ENCODE data around the gene TDRD5. TPM values are rescaled to one million over a fixed set of nuclear protein-coding genes. Genes with fewer than 3 reads are reported as not detected.

The TDRD5 gene
- total and polyA plus RNA-seq, 3 donors from 2014 or later: 26.1 to 52.2 (median 30.5) TPM

DNA sequence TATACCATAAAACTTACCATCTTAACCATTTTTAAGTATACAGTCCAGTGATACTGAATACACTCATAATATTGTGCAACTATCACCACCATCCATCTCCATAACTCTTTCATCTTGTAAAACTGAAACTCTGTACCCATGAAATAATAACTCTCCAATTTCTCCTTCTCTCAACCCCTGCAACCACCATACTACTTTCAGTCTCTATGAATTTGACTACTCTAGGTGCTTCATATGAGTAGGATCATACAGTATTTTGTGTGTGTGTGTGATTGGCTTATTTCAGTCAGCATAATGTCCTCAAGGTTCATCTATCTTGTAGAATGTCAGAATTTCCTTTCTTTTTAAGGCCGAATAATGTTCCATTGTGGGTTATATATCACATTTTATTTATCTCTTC, 33.6 kb upstream of the TDRD5 start:
- Histone ChIP-seq H3K36me3 (ENCODE audit: low read depth, missing control alignments) (no peaks in the 10 kb centered on the region), H3K27ac (no peak overlapping the region), H3K9me3 (no peaks in the 10 kb centered on the region), H3K4me3 (no peak overlapping the region), H3K27me3 (no peaks in the 10 kb centered on the region), H3K4me1 (no peaks in the 10 kb centered on the region)
- WGBS, 2 donors: 91 to 97% methylated on average over 1 of the region's 1 CpG
- no peak for DNase-seq
- no peak for TF ChIP-seq POLR2A (IDR thresholded peaks at IDR 0.05)
- TF ChIP-seq, protein P1, sequence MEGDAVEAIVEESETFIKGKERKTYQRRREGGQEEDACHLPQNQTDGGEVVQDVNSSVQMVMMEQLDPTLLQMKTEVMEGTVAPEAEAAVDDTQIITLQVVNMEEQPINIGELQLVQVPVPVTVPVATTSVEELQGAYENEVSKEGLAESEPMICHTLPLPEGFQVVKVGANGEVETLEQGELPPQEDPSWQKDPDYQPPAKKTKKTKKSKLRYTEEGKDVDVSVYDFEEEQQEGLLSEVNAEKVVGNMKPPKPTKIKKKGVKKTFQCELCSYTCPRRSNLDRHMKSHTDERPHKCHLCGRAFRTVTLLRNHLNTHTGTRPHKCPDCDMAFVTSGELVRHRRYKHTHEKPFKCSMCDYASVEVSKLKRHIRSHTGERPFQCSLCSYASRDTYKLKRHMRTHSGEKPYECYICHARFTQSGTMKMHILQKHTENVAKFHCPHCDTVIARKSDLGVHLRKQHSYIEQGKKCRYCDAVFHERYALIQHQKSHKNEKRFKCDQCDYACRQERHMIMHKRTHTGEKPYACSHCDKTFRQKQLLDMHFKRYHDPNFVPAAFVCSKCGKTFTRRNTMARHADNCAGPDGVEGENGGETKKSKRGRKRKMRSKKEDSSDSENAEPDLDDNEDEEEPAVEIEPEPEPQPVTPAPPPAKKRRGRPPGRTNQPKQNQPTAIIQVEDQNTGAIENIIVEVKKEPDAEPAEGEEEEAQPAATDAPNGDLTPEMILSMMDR (IDR thresholded peaks at IDR 0.05): no peak
- intact Hi-C loops (cut with DNase I; ENCODE audit: low total_unique reads): no loop called here

DNA sequence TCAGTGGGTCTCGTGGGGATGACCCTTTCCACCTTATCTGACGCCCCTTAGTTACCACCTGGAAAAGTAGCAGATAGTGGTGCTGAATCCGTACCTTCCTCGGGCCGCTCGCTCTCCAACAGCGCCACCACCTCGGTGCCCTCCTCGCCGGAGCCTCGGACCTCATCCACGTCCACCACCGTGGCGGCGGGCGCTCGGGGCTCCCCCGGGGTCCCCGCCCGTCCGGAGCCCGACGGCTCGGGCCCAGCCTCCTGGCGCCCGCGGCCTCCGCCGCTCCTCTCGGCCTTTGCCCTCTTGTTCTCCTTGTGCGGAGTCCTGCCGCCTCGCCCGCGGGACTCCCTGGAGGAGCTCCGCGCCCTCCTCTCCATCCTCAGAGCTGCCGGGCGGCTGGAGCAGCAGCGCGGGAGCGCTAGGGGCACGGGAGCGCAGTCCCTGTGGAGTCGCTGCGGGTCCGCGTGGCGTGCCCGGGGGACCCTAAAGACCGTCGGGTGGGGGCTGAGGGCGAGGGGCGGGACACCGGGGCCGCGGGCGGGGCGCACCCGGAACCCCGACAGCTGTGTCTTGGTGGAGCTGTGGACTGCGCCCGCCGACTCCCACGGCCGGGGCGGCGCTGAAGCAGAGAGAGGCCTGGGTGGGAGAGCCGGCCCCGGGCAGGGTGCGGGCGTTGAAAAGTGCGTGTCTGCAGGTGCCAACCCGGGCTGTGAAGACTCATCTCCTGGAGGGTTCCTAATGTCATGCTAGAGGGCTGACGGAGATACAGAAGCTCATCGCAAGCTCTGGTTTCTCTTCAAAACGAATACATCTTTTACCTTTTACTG, 15.9 kb upstream of the TDRD5 start, which contains the start of gene NPHS2:
TSS of gene NPHS2 (minus strand) at position 452 of the 818 bp plus-strand sequence. CDS start at position 368, 84 bp downstream.
- 4 to 6% methylated on average over 20 to 77 of the region's 77 CpGs for WGBS, 2 donors
- Histone ChIP-seq H3K27ac (no peak within 1 kb of the TSS), H3K4me1 (peaks cover 6% of the 10 kb centered on the region), H3K36me3 (ENCODE audit: low read depth, missing control alignments) (no peaks in the 10 kb centered on the region), H3K27me3 (no peaks in the 10 kb centered on the region), H3K9me3 (no peaks in the 10 kb centered on the region), H3K4me3 (peak within 1 kb of the TSS in 1 of 2 donors; percentile 6)
- DNase-seq: no peak
- intact Hi-C loops (cut with DNase I; ENCODE audit: low total_unique reads): no loop called here
- TF ChIP-seq POLR2A (IDR thresholded peaks at IDR 0.05): no peak
- TF ChIP-seq, protein P1 (IDR thresholded peaks at IDR 0.05): no peak

GRCh38 chr1:179576509-179576908, 15.1 kb upstream of the TDRD5 start:
- no peak for TF ChIP-seq POLR2A (IDR thresholded peaks at IDR 0.05)
- TF ChIP-seq, protein P1 (IDR thresholded peaks at IDR 0.05): no peak
- no peak for DNase-seq
- no peaks in the 10 kb centered on the region for H3K9me3 ChIP-seq
- 28 to 44% methylated on average over 5 of the region's 5 CpGs for WGBS, 2 donors
- H3K27ac ChIP-seq: no peak overlapping the region
- intact Hi-C loops (cut with DNase I; ENCODE audit: low total_unique reads): no loop called here
- H3K4me3 ChIP-seq: no peak overlapping the region
- H3K4me1 ChIP-seq: peaks cover 6% of the 10 kb centered on the region
- no peaks in the 10 kb centered on the region for H3K27me3 ChIP-seq
- H3K36me3 ChIP-seq (ENCODE audit: low read depth, missing control alignments): no peaks in the 10 kb centered on the region

DNA sequence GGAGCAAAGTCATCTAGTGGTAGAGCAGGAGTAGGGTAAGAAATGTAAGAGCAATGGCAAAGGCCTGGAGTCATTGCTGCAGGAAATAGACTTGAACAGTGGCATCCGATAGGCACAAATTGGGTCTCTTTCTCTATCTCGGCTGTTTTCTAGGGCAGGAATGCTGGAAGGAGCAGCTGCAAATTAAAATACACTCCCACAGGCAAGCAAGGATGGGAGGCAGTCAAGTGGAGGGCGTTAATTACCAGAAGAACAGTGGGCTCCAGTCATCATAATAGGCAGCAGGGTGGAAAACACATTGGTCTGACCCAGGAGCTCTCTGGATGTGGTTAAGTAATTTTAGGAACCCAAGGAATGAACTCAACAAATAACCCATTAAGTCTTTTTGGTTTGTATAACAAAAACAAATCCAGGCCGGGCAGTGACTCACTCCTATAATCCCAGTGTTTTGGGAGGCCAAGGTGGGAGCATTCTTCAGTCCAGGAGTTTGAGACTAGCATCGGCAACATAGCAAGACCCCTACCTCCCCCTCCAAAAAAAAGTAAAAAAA, 7.8 kb upstream of the TDRD5 start:
- H3K36me3 ChIP-seq (ENCODE audit: low read depth, missing control alignments): no peaks in the 10 kb centered on the region
- TF ChIP-seq, protein P1 (IDR thresholded peaks at IDR 0.05): no peak
- TF ChIP-seq POLR2A (IDR thresholded peaks at IDR 0.05): no peak
- WGBS, 2 donors: 71 to 80% methylated on average over 5 of the region's 5 CpGs
- H3K27ac ChIP-seq: no peak overlapping the region
- no peak for DNase-seq
- no peak overlapping the region for H3K4me3 ChIP-seq
- no peaks in the 10 kb centered on the region for H3K9me3 ChIP-seq
- H3K4me1 ChIP-seq: no peaks in the 10 kb centered on the region
- intact Hi-C loops (cut with DNase I; ENCODE audit: low total_unique reads): no loop called here
- H3K27me3 ChIP-seq: no peaks in the 10 kb centered on the region
